ENCODE data around the gene CD163L1. TPM values are rescaled to one million over a fixed set of nuclear protein-coding genes. Genes with fewer than 3 reads are reported as not detected.

CD163L1 gene
- total and polyA plus RNA-seq, 9 donors: 0.32 to 4.4 (median 0.71) TPM

- Histone ChIP-seq H3K4me3 (no peak overlapping the region), H3K27ac (no peak overlapping the region), H3K36me3 (no peaks in the 10 kb centered on the region), H3K4me1 (ENCODE audit: insufficient read depth) (no peaks in the 10 kb centered on the region), H3K27me3 (no peaks in the 10 kb centered on the region), H3K9me3 (no peaks in the 10 kb centered on the region)
- TF ChIP-seq EP300 (IDR thresholded peaks at IDR 0.05) (no peak), POLR2A (IDR thresholded peaks at IDR 0.05) (no peak), CTCF (IDR thresholded peaks at IDR 0.05) (no peak)
- intact Hi-C loops (cut with DNase I): no loop called here
- DNase-seq: no peak
- WGBS, 3 donors: 71 to 79% (median 76%) methylated on average over 3 of the region's 3 CpGs
These were observed 81.2 kb downstream of the CD163L1 start for GRCh38 chr12:7362734-7363133.

- intact Hi-C loops (cut with DNase I): no loop called here
- no peak overlapping the region for H3K4me3 ChIP-seq
- H3K36me3 ChIP-seq: no peaks in the 10 kb centered on the region
- no peaks in the 10 kb centered on the region for H3K9me3 ChIP-seq
- 78 to 86% (median 82%) methylated on average over 1 of the region's 1 CpG for WGBS, 3 donors
- no peaks in the 10 kb centered on the region for H3K27me3 ChIP-seq
- no peak overlapping the region for H3K27ac ChIP-seq
- DNase-seq: no peak
- TF ChIP-seq POLR2A (IDR thresholded peaks at IDR 0.05) (no peak), CTCF (IDR thresholded peaks at IDR 0.05) (no peak), EP300 (IDR thresholded peaks at IDR 0.05) (no peak)
- no peaks in the 10 kb centered on the region for H3K4me1 ChIP-seq (ENCODE audit: insufficient read depth)
These were observed 82.7 kb downstream of the CD163L1 start for GRCh38 chr12:7361265-7361664.

GRCh38 chr12:7354529-7354928 is 89.4 kb downstream of the CD163L1 start:
- no peaks in the 10 kb centered on the region for H3K9me3 ChIP-seq
- H3K27me3 ChIP-seq: peaks cover 4% of the 10 kb centered on the region
- H3K27ac ChIP-seq: no peak overlapping the region
- no peak overlapping the region for H3K4me3 ChIP-seq
- no peaks in the 10 kb centered on the region for H3K36me3 ChIP-seq
- H3K4me1 ChIP-seq (ENCODE audit: insufficient read depth): no peaks in the 10 kb centered on the region
- WGBS, 3 donors: 76 to 82% (median 77%) methylated on average over 4 of the region's 4 CpGs
- DNase-seq: no peak
- TF ChIP-seq POLR2A (IDR thresholded peaks at IDR 0.05) (no peak), CTCF (IDR thresholded peaks at IDR 0.05) (no peak), EP300 (IDR thresholded peaks at IDR 0.05) (no peak)
- intact Hi-C loops (cut with DNase I): no loop called here

- Histone ChIP-seq H3K27me3 (peaks cover 4% of the 10 kb centered on the region), H3K4me3 (no peak overlapping the region), H3K36me3 (no peaks in the 10 kb centered on the region), H3K4me1 (ENCODE audit: insufficient read depth) (no peaks in the 10 kb centered on the region), H3K27ac (no peak overlapping the region), H3K9me3 (no peaks in the 10 kb centered on the region)
- TF ChIP-seq EP300 (IDR thresholded peaks at IDR 0.05): no peak
- no peak for TF ChIP-seq POLR2A (IDR thresholded peaks at IDR 0.05)
- no peak for TF ChIP-seq CTCF (IDR thresholded peaks at IDR 0.05)
- intact Hi-C loops (cut with DNase I): no loop called here
- no peak for DNase-seq
These were observed 91.3 kb downstream of the CD163L1 start for GRCh38 chr12:7352661-7353060.

GRCh38 chr12:7351177-7351576 is 92.8 kb downstream of the CD163L1 start:
- DNase-seq: no peak
- WGBS, 3 donors: 43 to 54% (median 44%) methylated on average over 2 of the region's 2 CpGs
- TF ChIP-seq CTCF (IDR thresholded peaks at IDR 0.05) (no peak), EP300 (IDR thresholded peaks at IDR 0.05) (no peak), POLR2A (IDR thresholded peaks at IDR 0.05) (no peak)
- Histone ChIP-seq H3K27me3 (peaks cover 4% of the 10 kb centered on the region), H3K36me3 (no peaks in the 10 kb centered on the region), H3K4me1 (ENCODE audit: insufficient read depth) (no peaks in the 10 kb centered on the region), H3K9me3 (no peaks in the 10 kb centered on the region), H3K27ac (no peak overlapping the region), H3K4me3 (no peak overlapping the region)
- intact Hi-C loops (cut with DNase I): no loop called here
